Activated CD4-positive, CD25-positive, alpha-beta regulatory T cell treated with anti-CD3 and anti-CD28 coated beads, Interleukin-2, amount 50 U/mL, for 24 hours (primary cell): ENCODE measurements around the gene ME2.
"Not testable (repeated sequence)": the region's sequence is repeated elsewhere in the genome, so short reads cannot be mapped to it uniquely, and the experiment has no call there.

Experiments
- ATAC-seq, 2 donors: fragments of 150-1000 bp; cut with Tn5 transposase; one replicate each; pipeline ENCODE4 v1.10.0; 2021; ENCODE audit warnings: mild to moderate bottlenecking in 1 of 2, moderate library complexity in 1 of 2

Gene ME2

GRCh38 chr18:50878345-50879301, at the start of gene ME2:
Gene ME2 (plus strand): TSS chr18:50879118. CDS start chr18:50895821, 16,703 bp downstream.
- ATAC-seq: peak; percentile 91 to 93

DNA sequence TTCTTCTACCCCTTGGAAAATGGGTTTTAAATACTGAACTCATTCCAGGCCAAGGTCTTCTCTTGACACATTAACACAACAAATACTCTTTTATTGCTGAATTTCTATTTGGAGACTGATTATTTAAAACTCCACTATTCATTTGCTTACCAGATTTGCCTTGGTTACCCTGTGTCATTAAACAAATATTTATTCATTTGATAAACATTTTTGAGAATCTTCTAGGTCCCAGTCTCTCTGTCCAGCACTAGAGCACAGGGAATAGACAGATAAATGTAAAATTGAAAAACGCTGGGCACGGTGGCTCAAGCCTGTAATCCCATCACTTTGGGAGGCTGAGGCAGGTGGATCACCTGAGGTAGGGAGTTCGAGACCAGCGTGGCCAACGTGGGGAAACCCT, 49.3 kb upstream of the ME2 start:
- no peak for ATAC-seq

GRCh38 chr18:50830544-50830943, 48.4 kb upstream of the ME2 start:
- ATAC-seq: no peak

DNA sequence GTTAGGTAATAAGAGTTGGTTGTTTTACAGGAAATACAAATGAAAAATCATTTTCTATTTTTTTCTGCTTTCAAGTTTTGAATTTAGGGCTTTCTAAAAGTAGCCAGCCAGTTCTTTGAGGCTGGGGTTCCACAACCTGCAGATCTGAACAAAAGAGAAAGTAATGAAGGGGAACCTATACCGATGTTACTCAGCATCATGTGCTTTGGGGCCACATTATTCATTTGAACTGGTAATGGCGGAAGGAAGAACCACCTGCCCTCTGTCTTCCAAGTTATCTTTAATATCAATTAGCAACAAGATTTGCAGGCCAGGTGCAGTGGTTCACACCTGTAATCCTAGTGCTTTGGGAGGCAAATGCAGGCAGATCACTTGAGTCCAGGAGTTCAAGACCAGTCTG, 46.2 kb upstream of the ME2 start:
- no peak for ATAC-seq

DNA sequence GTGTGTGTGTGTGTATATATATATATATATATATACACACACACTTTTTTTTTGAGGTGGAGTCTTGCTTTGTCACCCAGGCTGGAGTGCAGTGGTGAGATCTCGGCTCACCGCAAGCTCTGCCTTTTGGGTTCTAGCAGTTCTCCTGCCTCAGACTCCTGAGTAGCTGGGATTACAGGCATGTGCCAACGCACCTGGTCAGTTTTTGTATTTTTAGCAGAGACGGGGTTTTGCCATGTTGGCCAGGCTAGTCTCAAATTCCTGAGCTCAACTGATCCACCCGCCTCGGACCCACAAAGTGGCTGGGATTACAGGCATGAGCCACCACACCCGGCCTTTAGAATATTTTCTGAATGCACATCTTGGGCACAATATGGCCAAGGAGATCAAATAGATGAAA, 45.4 kb upstream of the ME2 start:
- not testable (repeated sequence) for ATAC-seq

DNA sequence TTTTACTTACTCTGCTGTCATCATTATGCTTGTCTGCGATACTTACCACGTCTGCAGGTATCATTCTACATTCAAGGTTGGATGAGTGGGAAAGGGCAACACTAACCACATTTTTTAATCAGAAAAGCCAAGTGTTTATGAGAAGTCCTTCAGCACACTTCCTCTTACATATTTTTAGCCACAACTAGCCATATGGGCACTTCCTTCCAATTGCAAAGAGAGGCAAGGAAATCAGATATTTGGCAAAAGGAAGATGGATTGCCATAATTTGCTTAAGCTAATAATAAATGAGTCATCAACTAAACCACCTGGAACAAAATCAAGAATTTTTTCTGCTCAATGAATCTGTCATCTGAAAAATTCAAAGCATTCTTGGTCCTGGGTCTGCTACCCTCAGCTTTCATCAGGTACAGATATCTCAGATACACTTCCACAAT, 42.4 kb upstream of the ME2 start:
- ATAC-seq: no peak

GRCh38 chr18:50839341-50839740, 39.6 kb upstream of the ME2 start:
- ATAC-seq: no peak

DNA sequence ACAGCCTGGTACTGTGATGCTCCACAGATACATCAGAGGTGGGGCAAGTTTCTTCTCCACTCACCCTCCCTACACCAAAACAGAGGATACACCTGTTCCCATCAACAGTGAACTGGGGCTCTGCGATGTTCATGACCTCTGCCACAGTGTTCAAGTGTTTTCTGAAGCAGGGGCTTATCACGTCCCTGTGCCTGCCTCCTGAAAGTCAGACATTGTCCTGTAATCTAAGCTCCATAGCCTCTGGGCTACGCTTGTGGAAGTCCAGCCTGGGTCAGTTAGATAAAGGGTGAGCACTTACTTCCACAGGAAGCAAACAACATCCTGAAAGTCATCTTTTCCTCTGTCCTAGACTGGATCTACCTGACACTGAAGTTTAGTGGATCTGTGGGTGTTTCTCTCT, 38.9 kb upstream of the ME2 start:
- ATAC-seq: no peak

- ATAC-seq: no peak
Observed at GRCh38 chr18:50842846-50843245, 36.1 kb upstream of the ME2 start.

- ATAC-seq: no peak
Observed at GRCh38 chr18:50844554-50844953, 34.4 kb upstream of the ME2 start.

DNA sequence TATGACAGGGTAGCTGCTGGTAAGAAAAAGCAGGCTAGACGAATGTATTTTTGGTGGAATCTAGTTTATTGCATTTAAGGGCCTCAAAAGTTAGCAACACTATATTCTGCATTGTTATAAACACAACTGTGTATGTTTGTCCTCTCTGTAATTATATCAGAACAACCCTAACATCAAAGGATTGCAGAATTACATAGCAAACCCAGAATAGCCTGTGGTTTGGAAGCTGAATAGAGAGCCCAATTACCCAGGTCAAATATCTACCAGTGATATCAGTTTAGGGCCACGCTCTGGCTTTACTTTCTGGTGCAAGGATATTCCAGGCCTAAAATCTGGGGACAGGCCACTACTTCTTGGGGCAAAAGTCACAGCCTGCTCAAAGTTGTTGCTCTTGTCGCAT, 34.0 kb upstream of the ME2 start:
- ATAC-seq: no peak

DNA sequence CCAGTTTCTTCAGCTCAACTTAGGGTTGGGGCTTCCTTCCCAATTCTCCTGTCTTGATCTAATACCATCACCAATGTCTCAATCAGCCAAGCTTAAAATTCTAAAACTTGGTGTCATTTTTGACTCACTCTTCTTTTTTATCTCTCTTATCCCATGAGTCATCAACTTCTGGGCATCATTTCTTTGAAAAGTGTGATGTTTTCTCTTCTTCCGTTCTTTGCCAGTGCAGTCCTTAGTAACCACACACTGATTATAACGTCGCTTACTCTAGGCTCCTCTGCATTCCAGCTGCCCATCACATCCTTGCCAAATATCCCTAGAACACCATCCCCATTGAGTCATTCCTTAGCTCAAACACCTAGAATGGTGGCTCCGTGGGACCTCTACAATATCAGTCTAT, 31.7 kb upstream of the ME2 start:
- ATAC-seq: no peak

GRCh38 chr18:50848061-50848551, 30.8 kb upstream of the ME2 start:
- ATAC-seq: no peak

DNA sequence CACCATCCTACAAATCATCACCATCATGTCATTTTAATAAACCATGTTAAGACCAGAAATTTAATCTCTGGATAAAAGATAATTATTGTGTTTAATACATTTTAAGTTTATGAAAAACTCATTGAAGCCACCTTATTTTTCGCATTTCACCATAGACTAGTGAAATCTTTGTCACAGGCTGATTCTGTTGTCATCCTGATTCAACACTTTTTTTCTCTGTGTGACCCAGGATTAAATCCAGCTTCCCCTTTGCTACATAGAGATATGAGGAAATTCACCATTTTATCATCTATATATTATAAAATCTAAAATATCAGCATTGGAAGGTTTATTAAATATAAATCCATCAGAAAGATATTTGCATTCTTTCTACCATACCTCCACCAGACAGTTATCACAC, 29.9 kb upstream of the ME2 start:
- ATAC-seq: no peak

DNA sequence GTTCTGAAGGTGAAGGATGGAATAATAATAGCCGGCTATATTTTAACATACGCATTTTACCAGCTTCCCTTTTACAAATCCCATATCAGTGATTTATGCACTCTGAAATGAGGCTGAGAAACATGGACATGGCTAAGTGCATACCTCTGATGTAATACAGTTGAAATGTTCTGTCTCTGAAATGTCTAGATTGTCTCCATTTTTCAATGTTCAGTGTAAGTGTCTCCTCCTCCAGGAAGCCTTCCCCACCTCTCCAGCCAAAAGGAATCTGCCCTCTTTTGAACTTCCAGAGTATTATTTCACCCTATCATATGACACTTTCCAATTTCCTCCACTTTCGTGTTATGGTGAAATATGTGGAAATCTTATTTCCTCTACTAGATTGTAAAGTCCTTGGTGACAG, 29.5 kb upstream of the ME2 start:
- ATAC-seq: no peak

GRCh38 chr18:50850307-50851065, 28.4 kb upstream of the ME2 start:
- no peak for ATAC-seq

- ATAC-seq: no peak
Observed at GRCh38 chr18:50853863-50854271, 25.1 kb upstream of the ME2 start.

DNA sequence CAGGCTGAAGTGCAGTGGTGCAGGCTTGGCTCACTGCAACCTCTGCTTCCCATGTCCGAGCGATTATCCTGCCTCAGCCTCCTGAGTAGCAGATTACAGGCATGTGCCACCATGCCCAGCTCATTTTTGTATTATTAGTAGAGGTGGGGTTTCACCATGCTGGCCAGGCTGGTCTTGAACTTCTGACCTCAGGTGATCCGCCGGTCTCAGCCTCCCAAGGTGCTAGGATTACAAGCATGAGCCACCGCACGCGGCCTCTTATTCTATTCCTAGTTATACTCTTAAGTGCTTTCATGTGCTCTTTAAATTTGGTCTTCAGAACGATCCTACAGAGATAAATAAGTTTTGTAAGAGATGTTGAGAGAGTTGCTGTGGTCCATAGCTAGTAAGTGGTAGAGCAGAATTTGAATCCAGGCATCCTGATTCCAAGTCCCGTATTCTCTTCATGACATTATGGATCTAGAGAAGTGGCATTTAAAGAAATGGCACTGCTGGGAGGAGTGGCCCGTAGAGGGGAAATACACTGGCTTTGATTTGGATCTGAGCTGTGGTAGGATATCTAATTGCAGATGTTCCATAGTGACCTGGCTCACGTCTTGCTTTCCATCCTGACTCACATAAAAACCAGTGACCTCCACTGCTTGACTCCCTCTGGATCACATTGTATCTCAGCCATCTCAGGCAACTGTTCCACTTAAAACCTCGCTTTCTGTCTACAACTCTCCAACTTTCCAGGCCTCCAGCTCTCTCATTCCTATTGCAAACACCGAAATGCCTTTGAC, 22.8 kb upstream of the ME2 start:
- ATAC-seq: no peak

- not testable (repeated sequence) for ATAC-seq
Observed at GRCh38 chr18:50857166-50857565, 21.8 kb upstream of the ME2 start.

DNA sequence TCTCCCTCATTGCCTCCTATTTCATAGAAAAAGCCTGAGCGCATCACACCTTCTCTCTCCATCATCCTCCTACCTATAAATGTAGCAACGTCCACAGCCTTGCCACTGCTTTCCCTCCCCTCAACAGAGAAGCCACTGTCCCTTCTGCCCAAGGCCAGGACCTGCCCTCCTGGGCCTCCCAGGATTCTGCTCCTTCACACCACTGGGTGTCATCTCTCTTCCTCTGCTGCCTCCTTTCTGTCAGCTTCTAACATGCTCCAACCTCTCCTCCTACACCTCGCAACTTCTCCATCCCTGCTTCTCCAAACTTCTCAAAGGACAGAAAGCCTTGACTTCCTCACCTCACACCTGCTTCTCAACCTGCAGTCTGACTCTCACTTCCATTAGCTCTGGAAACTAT, 21.2 kb upstream of the ME2 start:
- no peak for ATAC-seq

DNA sequence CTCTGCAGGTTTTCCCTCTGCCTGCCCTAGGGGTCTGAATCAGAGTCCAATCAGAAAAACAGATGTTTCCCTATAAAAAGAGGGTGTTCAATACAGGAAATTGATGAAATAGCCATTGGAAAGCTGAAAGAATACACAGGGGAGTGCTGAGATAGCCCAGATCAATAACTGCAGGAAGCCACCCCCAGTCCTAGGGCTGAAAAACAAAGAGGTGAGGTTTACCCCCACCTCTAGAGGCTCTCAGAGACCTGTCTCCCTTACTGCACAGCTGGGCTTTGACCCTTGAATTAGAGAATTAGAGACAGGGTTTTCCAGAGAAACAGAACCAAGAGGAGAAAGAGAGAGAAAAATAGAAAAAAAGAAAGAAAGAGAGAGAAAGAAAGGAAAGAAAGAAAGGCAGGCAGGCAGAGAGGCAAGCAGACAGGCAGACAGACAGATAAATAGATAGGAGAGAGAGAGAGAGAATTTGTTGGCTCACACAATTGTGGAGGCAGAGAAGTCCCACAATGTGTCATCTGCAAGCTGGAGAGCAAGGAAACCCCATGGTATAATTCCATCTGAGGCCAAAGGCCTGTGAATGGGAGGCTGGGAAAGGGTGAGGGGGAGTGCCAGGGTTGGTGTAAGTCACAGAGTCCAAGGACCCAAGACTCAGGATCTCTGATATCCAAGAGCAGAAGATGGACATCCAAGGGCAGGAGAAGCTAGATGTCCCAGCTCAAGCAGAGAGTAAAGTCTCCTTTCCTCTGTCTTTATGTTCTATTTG, 18.9 kb upstream of the ME2 start:
- ATAC-seq: no peak

DNA sequence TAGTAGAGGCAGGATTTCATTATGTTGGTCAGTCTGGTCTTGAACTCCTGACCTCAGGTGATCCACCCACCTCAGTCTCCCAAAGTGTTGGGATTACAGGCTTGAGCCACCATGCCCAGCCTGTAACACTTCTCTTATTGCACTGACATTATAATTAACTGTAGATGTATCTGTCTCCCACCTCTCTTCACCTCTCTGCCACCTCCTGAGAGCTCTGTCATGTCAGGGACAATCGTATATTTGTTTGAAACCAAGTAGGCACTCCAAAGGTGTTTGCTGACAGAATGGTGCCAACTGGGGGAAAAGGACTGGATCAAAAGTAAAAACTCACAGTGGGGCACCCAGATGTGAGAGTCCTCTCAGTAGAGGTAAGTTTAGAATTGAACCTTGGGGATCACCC, 17.3 kb upstream of the ME2 start:
- ATAC-seq: no peak
